HUDEP-2 (cell line): Measurements from ENCODE around the gene TMEM198.

Source experiments
- DNase-seq, 76 experiments: peaks; one replicate each; lab custom pipeline; 2025; ENCODE audit not compliant: unreplicated experiment in 76 of 76; lab: John Stamatoyannopoulos, UW

TMEM198 gene

GRCh38 chr2:219523031-219523671, 20.7 kb upstream of the TMEM198 start:
- peak in 4 of 76 experiments; percentile 20 to 29 (median 25) for DNase-seq

DNA sequence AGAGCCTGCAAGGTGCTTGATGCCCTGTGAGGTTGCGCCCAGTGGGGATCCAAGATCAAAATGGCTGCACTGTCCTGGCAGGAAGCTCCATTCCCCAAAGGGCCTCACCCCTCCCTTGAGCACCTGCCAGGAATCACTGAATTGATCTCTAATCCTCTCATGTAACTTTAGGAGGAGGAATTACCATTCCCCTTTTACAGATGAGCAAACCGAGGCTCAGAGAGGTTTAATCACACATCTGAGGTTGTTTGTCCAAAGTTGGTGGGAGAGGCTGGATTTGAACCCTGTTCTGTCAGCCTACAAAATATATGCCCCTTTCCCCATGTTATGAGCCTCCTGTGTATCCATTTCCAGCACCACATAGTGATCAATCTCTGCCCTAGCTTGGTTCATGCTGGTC, 19.0 kb upstream of the TMEM198 start:
- DNase-seq, result no peak

GRCh38 chr2:219525533-219526232, 18.1 kb upstream of the TMEM198 start:
- DNase-seq, result peak in 75 of 76 experiments; percentile 40 to 92 (median 80)

DNA sequence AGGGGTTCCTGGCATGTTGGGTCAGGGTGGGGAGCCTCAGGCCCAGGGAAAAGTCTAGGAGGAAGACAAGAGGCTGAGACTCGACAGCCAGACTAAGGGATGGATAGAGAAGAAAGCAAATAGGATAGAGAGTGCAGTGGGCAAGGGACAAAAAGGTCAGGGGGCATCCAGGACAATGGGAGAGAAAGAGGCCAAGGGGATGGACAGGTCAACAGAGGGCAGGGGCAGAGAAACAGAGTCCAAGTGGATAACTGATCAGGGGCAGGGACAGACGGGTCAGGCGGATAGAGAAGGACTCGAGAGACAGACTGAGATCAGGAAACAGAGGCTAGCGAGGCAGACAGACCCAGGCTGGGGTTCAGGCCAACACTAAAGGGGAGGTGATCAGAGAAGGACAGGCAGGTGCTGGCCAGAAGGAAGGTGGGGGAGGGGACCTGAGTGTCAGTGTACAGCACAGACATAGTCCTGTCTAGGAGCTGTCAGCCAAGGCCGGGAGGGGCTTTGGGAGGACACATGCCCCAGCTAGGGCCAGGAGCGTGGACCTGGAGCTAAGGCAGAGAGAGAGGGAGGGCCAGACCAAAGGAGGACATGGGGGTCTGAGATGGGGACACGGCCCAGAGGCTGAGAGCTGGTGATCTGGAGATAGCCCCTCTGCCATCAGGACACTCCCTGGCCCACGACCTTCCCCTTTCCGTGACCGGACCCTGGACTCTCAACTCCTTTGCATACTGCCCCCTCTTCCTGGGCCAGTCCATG, 17.3 kb upstream of the TMEM198 start:
- DNase-seq, result peak in 4 of 76 experiments; percentile 24 to 68 (median 64)

GRCh38 chr2:219527076-219527394, 16.8 kb upstream of the TMEM198 start:
- DNase-seq, result peak in 7 of 76 experiments; percentile 8 to 31 (median 19)

- DNase-seq, result no peak
Observed at GRCh38 chr2:219527472-219527871, 16.4 kb upstream of the TMEM198 start.

DNA sequence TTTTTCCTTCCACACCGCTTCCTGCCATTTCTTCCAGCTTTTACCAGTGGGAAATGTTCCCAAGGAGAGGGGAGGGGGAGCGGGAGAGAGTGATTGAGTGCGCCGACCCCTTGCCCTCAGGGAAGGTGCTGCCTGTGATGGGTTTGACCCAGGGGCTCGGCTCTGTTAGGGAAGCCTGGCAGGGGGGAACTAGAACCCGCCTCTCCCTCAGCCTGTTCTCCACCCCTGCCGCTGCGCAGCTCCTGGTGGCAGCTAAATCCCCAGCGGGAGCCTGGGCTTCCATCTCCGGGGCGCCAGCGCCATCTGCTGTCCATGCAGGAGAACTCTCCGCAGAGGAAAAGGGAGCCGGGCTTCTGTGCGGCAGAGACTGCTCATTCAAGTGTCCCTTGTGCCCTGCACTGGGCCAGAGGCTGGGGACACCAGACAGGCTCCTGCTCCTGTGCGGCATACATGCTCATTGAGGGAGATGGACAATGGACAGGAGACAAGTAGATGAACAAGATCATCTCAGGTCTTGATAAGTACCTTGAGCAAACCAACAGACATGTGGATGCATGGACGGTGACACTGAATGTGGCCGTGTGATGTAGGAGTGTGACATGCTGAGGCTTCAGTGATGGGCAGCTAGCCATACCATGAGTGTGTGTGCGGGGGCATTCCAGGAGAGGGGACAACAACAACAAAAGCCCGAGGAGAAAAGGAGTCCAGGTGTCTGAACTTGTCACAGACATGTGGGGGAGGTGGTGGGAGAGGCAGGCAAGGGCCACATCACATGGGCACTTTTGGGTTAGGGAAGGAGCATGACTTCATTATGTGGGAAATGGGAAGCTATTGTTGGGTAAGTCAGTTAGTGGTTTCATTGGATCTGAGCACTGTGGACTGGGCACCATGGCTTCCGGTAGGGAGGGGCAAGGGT, 13.5 kb upstream of the TMEM198 start:
- DNase-seq, result peak in 73 of 76 experiments; percentile 30 to 92 (median 78)

GRCh38 chr2:219531639-219532377, 12.0 kb upstream of the TMEM198 start:
- DNase-seq, result no peak

DNA sequence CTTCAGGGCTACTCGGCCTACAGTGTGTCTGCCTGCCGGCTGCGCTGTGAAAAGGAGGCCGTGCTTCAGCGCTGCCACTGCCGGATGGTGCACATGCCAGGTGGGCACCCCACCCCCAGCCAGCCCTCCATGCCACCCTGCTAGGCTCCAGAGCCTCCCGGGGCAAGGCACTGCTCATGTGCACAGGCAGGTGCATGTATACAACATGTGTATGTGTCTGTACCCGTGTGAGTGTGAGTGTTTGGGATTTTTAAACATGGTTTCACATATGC, 11.5 kb upstream of the TMEM198 start:
- DNase-seq, result no peak

DNA sequence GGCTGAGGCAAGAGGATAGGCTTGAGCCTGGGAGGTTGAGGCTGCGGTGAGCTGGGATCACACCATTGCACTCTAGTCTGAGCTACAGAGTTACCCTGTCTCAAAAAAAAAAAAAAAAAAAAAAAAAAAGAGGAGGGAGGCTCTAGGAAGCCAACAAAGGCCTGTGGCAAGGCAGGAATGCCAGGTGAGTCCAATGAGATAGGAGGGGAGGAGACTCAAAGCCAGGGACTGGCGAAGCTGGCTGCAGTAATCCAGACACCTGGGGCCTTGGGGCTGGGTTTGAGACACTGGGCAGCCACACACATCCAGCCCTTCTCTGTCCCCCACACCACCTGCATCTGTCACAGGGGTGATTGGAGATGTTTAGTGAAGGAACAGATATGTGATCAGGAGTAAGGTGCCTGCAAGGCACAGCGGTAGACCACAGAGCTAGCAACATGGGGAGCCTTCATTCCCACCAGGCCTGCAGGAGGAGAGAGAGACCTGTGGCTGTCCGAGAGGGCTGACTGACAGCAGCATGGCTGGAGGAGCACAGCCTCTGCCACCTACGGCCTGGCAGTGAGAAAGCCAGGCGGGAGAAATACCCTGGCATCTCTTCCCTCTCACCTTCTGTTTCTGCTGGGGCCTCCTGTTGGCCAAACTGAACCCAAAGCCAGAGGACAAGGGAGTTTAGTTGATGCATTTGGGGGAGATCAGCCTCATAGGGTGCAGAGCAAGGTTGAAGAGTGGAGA, 9.7 kb upstream of the TMEM198 start:
- no peak for DNase-seq

DNA sequence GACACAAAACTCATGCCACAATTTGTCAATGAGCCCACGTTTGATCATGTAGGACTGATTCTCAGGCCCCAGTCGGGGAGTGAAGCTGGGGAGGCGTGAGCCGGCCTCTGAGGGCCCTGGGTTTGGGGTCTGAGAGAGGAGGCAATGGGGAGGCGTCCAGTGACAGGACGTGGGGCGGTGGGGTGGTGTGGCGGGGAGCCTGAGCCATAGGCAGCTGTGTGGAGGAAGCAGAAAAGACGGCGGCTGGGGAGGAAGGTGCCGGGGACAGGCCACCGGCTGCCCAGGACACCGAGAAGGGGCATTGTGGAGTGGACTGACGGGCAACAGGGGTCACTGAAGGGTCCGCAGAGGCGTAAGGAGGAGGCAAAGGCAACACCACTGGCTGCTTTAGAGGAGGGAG, 7.4 kb upstream of the TMEM198 start:
- no peak for DNase-seq

DNA sequence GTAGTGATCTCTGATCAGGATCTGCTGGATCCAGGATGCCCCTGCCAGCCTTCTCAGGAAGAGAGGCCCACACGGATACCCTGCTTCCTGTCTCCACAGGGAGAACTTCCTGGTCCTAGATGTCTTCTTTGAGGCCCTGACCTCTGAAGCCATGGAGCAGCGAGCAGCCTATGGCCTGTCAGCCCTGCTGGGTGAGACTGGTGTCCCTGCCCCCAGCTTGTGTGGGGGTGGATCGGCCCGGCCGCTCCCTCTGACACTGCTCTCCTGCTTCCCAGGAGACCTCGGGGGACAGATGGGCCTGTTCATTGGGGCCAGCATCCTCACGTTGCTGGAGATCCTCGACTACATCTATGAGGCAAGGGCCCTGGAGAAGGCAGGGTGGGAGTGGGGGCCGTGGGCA, 6.9 kb upstream of the TMEM198 start:
- DNase-seq, result no peak

GRCh38 chr2:219537657-219538488, 6.0 kb upstream of the TMEM198 start:
- no peak for DNase-seq

DNA sequence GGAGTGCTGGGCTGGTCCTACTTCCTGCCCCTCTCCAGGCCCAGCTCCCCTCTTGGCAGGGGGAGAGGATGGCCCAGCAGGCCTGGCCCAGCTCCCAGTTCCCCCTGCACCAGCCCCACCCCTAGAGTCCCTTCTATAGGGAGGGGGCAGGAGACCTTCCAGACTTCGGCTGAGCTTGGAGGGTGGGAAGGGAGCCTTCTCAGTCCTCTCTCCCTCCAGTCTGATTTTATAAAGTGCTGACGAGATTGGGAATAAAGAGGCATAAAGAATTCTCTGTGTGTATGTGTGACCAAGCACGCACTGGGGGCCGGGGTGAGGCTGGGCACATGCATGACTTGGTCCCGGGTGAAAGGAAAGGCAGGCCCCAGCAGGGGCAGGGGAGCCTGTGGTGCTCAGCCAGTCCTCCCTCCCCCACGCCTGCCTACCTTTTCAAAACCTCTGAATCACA, 5.3 kb upstream of the TMEM198 start:
- DNase-seq, result no peak

- no peak for DNase-seq
Observed at GRCh38 chr2:219538956-219539788, 4.7 kb upstream of the TMEM198 start.

DNA sequence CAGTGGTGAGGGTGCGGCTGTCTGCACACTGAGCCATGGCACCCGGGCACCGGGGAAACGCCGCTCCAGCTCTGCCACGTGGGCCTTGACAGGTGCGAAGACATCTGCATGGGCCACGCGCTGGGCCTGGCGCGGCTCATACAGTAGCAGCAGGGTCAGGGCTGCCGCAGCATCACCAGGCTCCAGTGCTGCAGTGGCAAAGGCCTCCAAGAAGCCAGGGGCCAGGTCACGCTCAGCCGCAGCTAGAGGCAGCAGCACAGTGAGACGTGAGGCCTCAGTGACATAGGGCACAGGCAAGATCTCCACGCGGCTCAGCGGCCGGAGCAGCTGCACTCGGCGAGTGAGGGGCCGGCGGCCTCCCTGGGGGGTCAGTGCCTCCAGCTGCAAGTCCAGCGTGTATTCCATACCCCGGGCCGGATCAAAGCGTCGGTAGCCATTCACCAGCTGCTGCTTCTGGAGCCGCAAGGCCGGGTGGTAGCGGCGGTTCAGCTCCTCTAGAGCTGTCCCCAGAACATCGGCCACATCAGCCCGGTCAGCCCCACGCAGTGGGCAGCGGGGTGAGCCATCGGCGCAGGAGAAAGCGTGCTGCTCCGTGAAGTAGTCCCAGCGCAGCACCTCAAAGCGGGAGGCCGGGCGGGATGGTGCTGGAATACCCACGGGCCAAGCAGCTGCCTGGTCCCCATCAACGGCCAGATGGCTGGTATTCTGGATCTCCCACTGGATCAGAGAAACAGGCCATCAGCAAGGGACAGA, 3.7 kb upstream of the TMEM198 start:
- no peak for DNase-seq
